ENCODE data around the gene A4GNT.
"Not testable (repeated sequence)": the region's sequence is repeated elsewhere in the genome, so short reads cannot be mapped to it uniquely, and the experiment has no call there.

Gene A4GNT

GRCh38 chr3:138118612-138119422 lies 13.4 kb downstream of the A4GNT start:
- peak in 1 of 2 donors; percentile 36 for DNase-seq (ENCODE audit: low read depth in 2 of 2)

GRCh38 chr3:138114988-138115971 lies 16.9 kb downstream of the A4GNT start, which contains the start of gene DZIP1L:
DZIP1L (minus strand) TSS chr3:138115608; CDS start chr3:138103971, 11,637 bp downstream.
- DNase-seq (ENCODE audit: low read depth in 2 of 2) = no peak

DNA sequence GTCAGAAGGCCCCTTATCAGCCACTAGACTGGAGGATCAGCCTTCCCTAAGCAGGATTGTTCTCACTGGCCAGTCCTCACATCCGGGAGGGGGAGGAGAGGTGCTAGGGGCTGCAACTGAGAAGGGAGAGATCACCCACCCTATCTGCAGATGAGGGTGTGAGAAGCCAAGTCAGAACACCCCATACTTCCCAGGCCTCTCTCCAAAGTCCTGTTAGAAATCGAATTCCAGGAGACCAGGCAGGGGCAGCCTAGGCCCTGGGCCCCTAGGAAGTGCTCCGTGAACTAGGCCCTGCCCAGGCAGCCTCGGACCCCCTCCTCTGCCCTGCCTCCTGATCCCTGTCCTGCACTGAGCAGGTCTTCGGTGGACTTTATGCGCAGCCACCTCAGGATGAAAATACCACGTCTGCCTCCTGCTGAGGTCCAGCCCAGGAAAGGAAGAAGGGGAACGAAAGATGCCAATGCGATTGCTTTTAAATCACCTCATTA lies 17.7 kb downstream of the A4GNT start:
- DNase-seq (ENCODE audit: low read depth in 2 of 2) = no peak

GRCh38 chr3:138113326-138113725 lies 18.9 kb downstream of the A4GNT start:
- no peak for DNase-seq (ENCODE audit: low read depth in 2 of 2)

GRCh38 chr3:138112362-138112761 lies 19.8 kb downstream of the A4GNT start:
- DNase-seq (ENCODE audit: low read depth in 2 of 2) = no peak

DNA sequence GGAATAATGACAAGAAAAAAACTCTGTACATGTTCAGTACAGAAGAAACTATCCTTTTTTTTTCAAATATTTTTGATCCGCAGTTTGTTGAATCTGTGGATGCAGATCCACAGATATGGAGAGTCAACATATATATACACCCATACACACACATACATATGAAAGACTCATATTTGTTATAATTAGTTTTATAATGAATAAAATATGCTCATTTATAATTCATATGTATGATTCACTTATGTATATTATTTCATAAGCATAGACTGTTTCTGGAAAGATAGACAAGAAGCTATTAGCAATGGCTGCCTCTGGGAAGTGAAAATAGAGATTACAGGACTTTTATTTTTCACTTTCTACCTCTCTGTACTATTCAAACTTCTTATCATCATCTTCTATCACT lies 26.6 kb downstream of the A4GNT start:
- DNase-seq (ENCODE audit: low read depth in 2 of 2) = no peak

GRCh38 chr3:138103466-138103865 lies 28.7 kb downstream of the A4GNT start:
- DNase-seq (ENCODE audit: low read depth in 2 of 2) = no peak

- DNase-seq (ENCODE audit: low read depth in 2 of 2) = not testable (repeated sequence)
These were observed 30.7 kb downstream of the A4GNT start for GRCh38 chr3:138101351-138101940.

GRCh38 chr3:138099417-138099816 lies 32.8 kb downstream of the A4GNT start:
- no peak for DNase-seq (ENCODE audit: low read depth in 2 of 2)

DNA sequence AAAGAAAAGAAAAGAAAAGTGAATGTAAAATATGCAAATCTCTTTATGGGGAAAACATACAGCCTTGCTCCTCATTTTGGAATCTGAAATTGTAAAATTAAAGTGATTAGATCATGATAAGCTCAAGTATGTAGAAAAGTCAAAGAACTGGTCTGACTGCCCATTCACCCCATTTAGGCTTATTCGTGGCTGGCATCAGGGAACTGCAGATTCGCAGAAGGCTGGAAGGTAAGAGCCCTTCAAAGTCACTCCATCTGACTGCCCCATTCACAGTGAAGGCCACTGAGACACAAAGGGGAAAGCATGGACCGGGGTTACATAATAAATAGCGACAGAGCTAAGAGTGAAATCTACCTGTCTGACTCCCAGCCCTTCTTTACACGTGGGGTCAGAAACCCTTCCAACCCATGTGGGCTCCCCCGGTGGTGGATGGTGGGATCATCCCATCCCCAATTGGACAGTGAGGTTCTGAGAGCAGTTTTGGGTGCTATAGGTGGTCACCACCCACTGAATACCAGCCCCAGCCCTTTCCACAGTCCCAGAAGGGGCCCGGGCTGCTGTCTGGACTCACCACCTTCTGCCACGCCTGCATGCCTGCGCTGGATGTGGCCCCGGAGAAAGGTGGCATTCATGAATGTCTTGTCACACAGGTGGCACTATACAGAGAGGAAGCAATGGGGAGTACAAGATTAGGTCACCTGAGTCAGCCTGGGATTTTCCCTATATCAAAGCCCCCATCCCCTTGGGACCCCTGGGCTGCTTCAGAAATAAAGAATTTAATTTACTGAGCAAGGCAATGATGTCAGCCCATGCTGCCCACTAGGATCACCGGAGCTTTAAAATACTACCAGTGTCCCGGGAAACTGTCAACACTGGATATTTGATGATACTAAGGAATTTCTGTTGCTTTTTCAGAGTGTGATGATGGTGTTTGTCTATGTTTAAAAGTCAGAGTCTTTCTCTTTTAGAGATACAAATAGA lies 34.7 kb downstream of the A4GNT start:
- DNase-seq (ENCODE audit: low read depth in 2 of 2) = no peak

GRCh38 chr3:138093721-138094120 lies 38.5 kb downstream of the A4GNT start:
- no peak for DNase-seq (ENCODE audit: low read depth in 2 of 2)

DNA sequence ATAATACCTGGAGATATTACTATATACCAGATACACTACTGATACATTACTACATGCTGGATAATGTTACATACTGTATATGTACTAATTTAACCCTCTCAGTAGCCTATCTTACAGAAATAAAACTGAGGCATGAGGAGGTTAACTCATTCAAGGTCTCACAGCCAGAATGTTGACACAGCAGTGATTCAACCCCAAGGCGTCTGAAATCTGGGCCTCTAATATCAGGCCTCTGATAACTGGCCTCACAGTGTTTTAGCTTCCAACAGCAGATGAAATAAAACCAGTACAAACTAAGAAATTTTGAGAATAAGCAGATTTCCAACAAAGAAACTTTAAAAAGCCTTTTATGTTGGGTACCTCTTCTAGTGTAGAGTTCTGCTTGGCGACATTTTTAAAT lies 40.2 kb downstream of the A4GNT start:
- DNase-seq (ENCODE audit: low read depth in 2 of 2) = no peak

DNA sequence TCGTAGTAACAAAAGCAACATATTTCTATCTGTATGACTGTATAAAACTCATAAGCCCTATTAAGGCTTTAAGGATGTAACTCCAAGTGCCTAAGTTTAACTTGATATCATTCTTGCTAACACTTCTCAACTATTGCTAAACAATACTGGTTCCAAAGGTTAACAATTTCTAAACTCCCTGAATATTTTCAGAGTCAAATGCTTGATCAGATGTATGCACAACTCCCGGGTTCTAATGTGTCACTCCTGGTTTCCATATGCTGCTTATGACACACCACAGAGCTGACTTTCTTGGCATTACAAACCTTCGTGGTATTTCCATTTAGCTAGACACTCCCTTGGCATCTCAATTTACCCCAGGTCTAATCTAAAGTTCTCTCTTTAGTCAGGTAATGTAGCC lies 43.1 kb downstream of the A4GNT start:
- no peak for DNase-seq (ENCODE audit: low read depth in 2 of 2)

DNA sequence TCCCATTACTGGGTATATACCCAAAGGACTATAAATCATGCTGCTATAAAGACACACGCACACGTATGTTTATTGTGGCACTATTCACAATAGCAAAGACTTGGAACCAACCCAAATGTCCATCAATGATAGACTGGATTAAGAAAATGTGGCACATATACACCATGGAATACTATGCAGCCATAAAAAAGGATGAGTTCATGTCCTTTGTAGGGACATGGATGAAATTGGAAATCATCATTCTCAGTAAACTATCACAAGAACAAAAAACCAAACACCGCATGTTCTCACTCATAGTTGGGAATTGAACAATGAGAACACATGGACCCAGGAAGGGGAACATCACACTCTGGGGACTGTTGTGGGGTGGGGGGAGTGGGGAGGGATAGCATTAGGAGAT lies 46.4 kb downstream of the A4GNT start:
- DNase-seq (ENCODE audit: low read depth in 2 of 2) = not testable (repeated sequence)

DNA sequence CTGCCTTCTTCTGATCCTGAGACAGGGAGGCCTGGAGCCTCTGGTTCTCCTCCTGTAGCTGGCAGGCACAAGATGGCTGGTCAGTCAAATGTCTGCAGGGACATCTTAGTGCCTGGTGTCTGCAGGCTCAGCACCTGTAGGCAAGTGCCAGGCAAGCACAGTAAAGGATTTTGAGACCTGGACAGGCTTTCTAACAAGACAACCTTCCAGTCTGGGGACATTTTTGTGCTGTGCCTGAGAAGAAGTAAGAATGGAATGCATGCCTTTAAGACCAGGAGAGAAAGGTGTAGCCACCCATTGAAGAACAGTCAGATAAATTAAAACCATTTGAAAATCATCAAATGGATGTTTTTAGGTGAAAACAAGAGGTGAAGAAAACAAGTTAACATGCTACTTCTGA lies 48.0 kb downstream of the A4GNT start:
- DNase-seq (ENCODE audit: low read depth in 2 of 2) = no peak

GRCh38 chr3:138082992-138083386 lies 49.2 kb downstream of the A4GNT start:
- no peak for DNase-seq (ENCODE audit: low read depth in 2 of 2)

DNA sequence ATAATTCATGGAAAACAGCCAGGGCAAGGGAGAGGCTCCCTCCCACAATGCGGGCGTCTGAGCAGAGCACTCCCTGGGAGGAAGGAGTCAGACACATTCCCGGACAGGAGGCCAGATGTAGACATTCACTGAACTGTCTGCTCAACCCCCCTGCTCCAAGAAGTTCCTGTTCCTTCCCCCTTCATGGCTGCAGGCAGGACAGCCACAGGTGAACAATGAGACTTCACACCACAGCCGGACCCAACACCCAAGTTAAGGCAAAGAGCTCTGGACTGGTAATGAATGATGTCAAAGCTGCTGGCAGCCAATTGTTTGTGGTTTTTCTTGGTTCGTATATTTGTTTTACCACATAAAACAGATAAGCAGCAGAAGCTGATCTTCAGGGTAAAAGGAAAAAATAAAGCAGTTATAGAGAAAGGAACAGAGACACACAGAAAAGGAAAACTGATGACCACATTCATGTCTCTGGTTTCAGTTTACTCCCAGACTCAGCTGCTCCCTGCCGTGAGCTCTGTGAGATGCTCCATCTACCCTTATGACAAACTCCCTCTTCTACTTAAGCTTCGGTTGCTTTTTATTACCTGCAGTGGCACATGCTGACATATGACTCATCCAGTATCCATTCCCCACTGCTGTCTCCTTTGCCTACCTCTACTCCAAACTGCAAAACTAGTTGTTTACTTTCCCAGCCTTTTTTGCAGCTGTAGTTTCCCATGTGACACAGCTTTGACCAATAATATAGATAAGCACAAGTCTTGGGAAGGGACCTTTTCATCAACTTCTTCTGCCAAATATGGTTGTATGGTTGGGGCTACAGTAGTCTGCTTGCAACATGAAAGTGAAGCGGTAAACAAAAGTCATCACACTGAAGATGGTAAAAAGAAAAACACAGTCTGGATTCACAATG lies 49.9 kb downstream of the A4GNT start:
- DNase-seq (ENCODE audit: low read depth in 2 of 2) = no peak

DNA sequence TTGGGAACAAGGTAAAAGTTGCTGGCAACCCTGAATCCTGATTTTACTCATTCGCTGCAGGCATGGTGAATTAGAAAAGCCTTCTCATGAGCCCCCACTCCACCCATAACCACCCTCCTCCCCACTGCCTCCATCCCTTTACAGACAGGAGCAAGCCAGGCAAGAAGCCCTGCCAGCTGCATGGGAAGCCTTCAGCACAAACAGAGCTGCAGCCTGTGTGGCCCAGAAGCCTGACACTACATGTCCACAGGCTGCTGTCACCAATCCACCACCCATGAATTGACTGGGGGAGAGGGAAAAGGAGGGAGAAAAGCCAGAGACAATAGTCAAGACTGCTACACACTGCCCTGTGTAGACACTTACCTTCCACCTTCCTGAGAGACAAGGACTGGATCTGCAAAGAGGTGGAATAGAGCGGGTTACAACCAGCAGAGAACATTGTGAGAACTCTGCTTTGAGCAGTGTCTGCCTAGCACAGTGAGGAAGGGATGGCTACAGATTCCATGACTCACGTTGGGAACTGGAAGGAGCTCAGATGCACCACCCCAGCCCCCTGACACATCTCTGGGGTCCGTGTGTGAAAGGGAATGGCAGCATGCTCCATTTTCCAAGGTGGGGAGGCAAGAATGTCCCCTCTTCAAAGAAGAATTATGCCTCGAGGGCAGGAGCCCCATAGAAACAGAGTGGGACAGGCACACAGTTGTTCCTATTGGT lies 50.7 kb downstream of the A4GNT start:
- DNase-seq (ENCODE audit: low read depth in 2 of 2) = no peak

GRCh38 chr3:138079901-138080300 lies 52.3 kb downstream of the A4GNT start:
- no peak for DNase-seq (ENCODE audit: low read depth in 2 of 2)
